HEK293 (cell line): Measurements from ENCODE around the gene ZNF431.

Experiments
- CTCF ChIA-PET: fragments of 350-600 bp; formaldehyde crosslinking; extraction: SDS; loops from one replicate; lab custom pipeline; 2021; ENCODE audit warnings: antibody characterized with exemption; lab: Yijun Ruan, JAX
- POLR2A ChIA-PET: fragments of 300-600 bp; formaldehyde crosslinking; extraction: SDS; loops from one replicate; lab custom pipeline; 2020; ENCODE audit warnings: antibody characterized with exemption, inconsistent platforms; lab: Yijun Ruan, JAX
- H3K27ac ChIP-seq: fragments of 200-500 bp; sonication (Bioruptor generic); 2 replicates; pipeline ENCODE4 v1.5.1; 2014; ENCODE audit warnings: low read depth, low read length, control low read depth, inconsistent platforms; ENCODE audit errors: extremely low read depth
- H3K36me3 ChIP-seq, 2 experiments: fragments of 200-500 bp in 1 of 2; sonication (Bioruptor generic) in 1 of 2; 1 replicate in 1 of 2; 2 replicates in 1 of 2; pipeline ENCODE4 v1.5.1; 2014 to 2017; ENCODE audit warnings: inconsistent platforms in 2 of 2, low read length in 2 of 2; ENCODE audit not compliant: control insufficient read depth in 2 of 2, insufficient read depth in 1 of 2
- H3K4me1 ChIP-seq: fragments of 200-500 bp; sonication (Bioruptor generic); 2 replicates; pipeline ENCODE4 v1.5.1; 2014; ENCODE audit warnings: mild to moderate bottlenecking, low read length, inconsistent platforms; ENCODE audit not compliant: control insufficient read depth, insufficient read depth
- H3K4me3 ChIP-seq: 2 replicates; pipeline ENCODE4 v1.5.1; 2011; ENCODE audit warnings: low read depth, mild to moderate bottlenecking, control low read depth, low read length, moderate library complexity
- H3K9me3 ChIP-seq: fragments of 200-500 bp; sonication (Bioruptor generic); 2 replicates; pipeline ENCODE4 v1.5.1; 2014; ENCODE audit warnings: low read depth, low read length, inconsistent platforms; ENCODE audit not compliant: control insufficient read depth, insufficient read depth
- BCL11B ChIP-seq: fragments of 450-650 bp; formaldehyde crosslinking; IDR thresholded peaks from 2 replicates; pipeline ENCODE4 v1.5.1; 2016; ENCODE audit warnings: low read depth, missing biosample characterization, missing genetic modification characterization
- ZBTB21 ChIP-seq: fragments of 450-650 bp; formaldehyde crosslinking; IDR thresholded peaks from 2 replicates; pipeline ENCODE4 v1.5.1; 2017; ENCODE audit warnings: missing biosample characterization, missing genetic modification characterization
- ZBTB48 ChIP-seq: fragments of 450-650 bp; formaldehyde crosslinking; IDR thresholded peaks from 2 replicates; pipeline ENCODE4 v1.5.1; 2016; ENCODE audit warnings: missing biosample characterization, missing genetic modification characterization
- ZEB2 ChIP-seq: fragments of 450-650 bp; formaldehyde crosslinking; IDR thresholded peaks from 2 replicates; pipeline ENCODE4 v1.5.1; 2016; ENCODE audit warnings: missing biosample characterization, missing genetic modification characterization
- ZNF223 ChIP-seq: fragments of 450-650 bp; formaldehyde crosslinking; IDR thresholded peaks from 2 replicates; pipeline ENCODE4 v1.5.1; 2016; ENCODE audit warnings: missing biosample characterization, missing genetic modification characterization
- ZNF23 ChIP-seq: fragments of 450-650 bp; formaldehyde crosslinking; IDR thresholded peaks from 2 replicates; pipeline ENCODE4 v1.5.1; 2016; ENCODE audit warnings: missing biosample characterization, missing genetic modification characterization, borderline replicate concordance
- ZNF266 ChIP-seq: fragments of 450-650 bp; formaldehyde crosslinking; IDR thresholded peaks from 2 replicates; pipeline ENCODE4 v1.5.1; 2016; ENCODE audit warnings: missing biosample characterization, missing genetic modification characterization, low read depth
- ZNF350 ChIP-seq: fragments of 450-650 bp; formaldehyde crosslinking; IDR thresholded peaks from 2 replicates; pipeline ENCODE4 v1.5.0; 2017; ENCODE audit warnings: missing biosample characterization, mild to moderate bottlenecking, missing genetic modification characterization
- ZNF37A ChIP-seq: fragments of 450-650 bp; IDR thresholded peaks from 2 replicates; pipeline ENCODE4 v1.5.1; 2018; ENCODE audit warnings: missing biosample characterization, missing genetic modification characterization
- ZNF391 ChIP-seq: fragments of 450-650 bp; formaldehyde crosslinking; IDR thresholded peaks from 2 replicates; pipeline ENCODE4 v1.5.1; 2016; ENCODE audit warnings: low read depth, missing biosample characterization, missing genetic modification characterization, borderline replicate concordance
- ZNF529 ChIP-seq: fragments of 450-650 bp; formaldehyde crosslinking; IDR thresholded peaks from 2 replicates; pipeline ENCODE4 v1.5.1; 2017; ENCODE audit warnings: missing genetic modification characterization, missing biosample characterization; ENCODE audit not compliant: insufficient replicate concordance
- ZNF623 ChIP-seq: fragments of 450-650 bp; formaldehyde crosslinking; IDR thresholded peaks from 2 replicates; pipeline ENCODE4 v1.5.1; 2016; ENCODE audit warnings: missing biosample characterization, missing genetic modification characterization
- ZNF654 ChIP-seq: fragments of 450-650 bp; formaldehyde crosslinking; IDR thresholded peaks from 2 replicates; pipeline ENCODE4 v1.5.1; 2016; ENCODE audit warnings: low read depth, missing biosample characterization, missing genetic modification characterization
- TF ChIP-seq, protein P1 (sequence below): fragments of 450-650 bp; formaldehyde crosslinking; IDR thresholded peaks from 2 replicates; pipeline ENCODE4 v1.5.1; 2016; ENCODE audit warnings: missing biosample characterization, missing genetic modification characterization
- TF ChIP-seq, protein P2 (sequence below): fragments of 450-650 bp; formaldehyde crosslinking; IDR thresholded peaks from 2 replicates; pipeline ENCODE4 v1.5.1; 2016; ENCODE audit warnings: missing biosample characterization, missing genetic modification characterization

ZNF431 gene

DNA sequence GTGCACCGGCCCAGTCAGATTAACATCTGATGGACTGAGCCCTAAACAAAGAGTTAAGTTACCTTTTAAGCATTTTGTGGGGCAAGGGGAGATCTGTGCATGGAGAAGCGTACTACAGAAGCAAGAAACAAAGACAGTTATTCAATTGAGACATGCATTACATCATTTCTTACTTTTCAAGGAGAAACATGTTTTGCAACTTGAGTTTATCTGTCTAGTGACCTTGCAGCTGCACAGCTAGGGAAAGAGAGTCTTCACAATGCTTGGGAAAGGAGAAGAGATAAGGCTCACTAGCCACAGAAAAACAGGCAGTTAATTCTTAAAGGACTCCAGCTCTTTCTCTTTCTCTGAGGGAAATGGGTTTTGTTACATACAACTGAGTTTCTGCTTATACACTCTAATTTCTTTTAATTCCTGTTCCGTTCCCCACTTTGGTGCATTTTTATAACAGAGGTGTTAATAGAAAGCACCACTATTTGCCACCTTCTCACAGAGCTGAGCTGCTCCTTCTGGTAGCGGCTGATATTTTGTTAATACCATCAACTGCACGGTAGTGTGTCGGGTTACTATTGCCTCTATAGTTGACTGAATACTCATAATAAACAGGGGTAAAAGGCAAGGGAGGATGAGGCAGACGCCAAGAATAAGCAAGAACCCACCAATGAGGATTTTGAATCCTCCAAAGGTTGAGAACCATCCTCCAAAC is 55.9 kb downstream of the ZNF431 start:
- POLR2A ChIA-PET, result interaction anchor here (0.6 kb wide), 1 partner anchor 1650 kb away, joined by 4 read pairs; no protein-coding TSS in a partner anchor
- CTCF ChIA-PET, result interaction anchor here (0.5 to 0.6 kb wide), 2 partner anchors 10 to 283 kb away, joined by 3 read pairs; no protein-coding TSS in a partner anchor
- no peak for TF ChIP-seq BCL11B (tag by site-specific recombination)
- TF ChIP-seq, all 188 proteins: peak for 0

DNA sequence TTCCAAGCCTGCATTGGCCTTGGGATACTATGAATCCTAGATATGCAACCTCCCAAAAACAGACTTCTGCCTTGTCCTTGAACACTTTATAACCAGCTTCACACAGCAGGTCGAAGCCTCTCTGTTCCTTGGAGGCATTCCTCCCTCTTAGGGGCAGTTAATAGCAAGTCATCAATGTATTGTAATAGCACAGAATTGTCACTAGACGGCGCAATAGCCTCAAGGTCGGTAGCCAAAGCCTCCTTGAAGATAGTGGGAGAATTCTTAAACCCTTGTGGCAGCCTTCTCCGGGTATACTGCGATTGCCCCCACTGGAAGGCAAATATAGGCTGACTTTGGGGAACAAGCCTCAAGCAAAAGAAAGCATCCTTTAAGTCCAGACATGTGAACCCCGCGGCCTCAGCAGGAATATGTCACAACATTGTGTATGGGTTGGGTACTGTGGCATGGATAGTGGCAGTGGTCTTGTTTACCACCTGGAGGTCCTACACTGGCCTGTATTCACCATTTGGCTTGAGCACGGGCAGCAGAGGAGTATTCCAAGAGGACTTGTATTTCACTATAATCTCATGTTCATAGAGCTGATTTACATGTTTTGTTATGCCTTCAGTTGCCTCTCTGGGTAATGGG is 61.1 kb downstream of the ZNF431 start:
- no peak overlapping the region for H3K27ac ChIP-seq
- H3K4me3 ChIP-seq, result no peak overlapping the region
- H3K36me3 ChIP-seq, result no peaks in the 10 kb centered on the region
- no peaks in the 10 kb centered on the region for H3K9me3 ChIP-seq
- ChIA-PET POLR2A (no interaction called here), CTCF (interaction anchor here (0.7 to 1.7 kb wide), 5 partner anchors 9 to 302 kb away, joined by 3 to 9 read pairs (median 4); partner anchors contain the start of gene ZNF429)
- H3K4me1 ChIP-seq, result no peaks in the 10 kb centered on the region
- peak; percentile 55 for TF ChIP-seq ZNF654 (tag by site-specific recombination)
- no peak for TF ChIP-seq ZNF623 (tag by site-specific recombination)
- TF ChIP-seq, all 188 proteins: peak for 1

More for the DNA sequence above, 55.9 kb downstream of the ZNF431 start:
- Histone ChIP-seq H3K4me3 (no peak overlapping the region), H3K27ac (no peak overlapping the region), H3K9me3 (no peaks in the 10 kb centered on the region), H3K4me1 (no peaks in the 10 kb centered on the region), H3K36me3 (no peaks in the 10 kb centered on the region)

DNA sequence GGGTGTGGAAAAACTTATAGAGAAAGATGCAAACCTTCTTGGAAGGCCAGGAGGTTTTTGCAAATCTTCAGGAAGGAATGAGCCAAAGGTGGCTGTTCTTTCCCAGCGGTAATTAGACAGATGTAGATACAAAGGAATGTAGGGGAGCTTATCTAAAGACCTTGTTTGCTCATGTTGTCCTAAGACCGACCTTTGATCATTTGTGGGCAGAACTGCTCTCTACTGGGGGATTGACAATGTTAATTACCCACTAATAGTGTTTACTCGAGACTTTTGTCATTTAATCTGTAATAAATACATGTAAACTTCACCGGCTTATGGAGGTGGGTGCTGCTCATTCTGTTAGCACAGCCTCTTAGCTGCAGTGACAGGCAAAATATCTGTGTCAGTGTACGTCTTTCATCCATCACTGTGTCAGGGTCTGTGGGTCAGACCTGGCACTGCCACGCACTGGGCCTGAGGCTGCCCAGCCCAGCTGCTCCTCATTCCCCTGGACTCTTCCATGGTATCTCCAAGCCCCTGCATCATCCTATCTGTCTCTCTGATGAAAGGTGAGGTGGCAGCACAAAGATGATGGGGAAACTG is 68.3 kb downstream of the ZNF431 start:
- Histone ChIP-seq H3K9me3 (no peaks in the 10 kb centered on the region), H3K27ac (no peak overlapping the region), H3K36me3 (no peaks in the 10 kb centered on the region), H3K4me3 (no peak overlapping the region), H3K4me1 (no peaks in the 10 kb centered on the region)
- POLR2A ChIA-PET, result no interaction called here
- TF ChIP-seq, protein P1, sequence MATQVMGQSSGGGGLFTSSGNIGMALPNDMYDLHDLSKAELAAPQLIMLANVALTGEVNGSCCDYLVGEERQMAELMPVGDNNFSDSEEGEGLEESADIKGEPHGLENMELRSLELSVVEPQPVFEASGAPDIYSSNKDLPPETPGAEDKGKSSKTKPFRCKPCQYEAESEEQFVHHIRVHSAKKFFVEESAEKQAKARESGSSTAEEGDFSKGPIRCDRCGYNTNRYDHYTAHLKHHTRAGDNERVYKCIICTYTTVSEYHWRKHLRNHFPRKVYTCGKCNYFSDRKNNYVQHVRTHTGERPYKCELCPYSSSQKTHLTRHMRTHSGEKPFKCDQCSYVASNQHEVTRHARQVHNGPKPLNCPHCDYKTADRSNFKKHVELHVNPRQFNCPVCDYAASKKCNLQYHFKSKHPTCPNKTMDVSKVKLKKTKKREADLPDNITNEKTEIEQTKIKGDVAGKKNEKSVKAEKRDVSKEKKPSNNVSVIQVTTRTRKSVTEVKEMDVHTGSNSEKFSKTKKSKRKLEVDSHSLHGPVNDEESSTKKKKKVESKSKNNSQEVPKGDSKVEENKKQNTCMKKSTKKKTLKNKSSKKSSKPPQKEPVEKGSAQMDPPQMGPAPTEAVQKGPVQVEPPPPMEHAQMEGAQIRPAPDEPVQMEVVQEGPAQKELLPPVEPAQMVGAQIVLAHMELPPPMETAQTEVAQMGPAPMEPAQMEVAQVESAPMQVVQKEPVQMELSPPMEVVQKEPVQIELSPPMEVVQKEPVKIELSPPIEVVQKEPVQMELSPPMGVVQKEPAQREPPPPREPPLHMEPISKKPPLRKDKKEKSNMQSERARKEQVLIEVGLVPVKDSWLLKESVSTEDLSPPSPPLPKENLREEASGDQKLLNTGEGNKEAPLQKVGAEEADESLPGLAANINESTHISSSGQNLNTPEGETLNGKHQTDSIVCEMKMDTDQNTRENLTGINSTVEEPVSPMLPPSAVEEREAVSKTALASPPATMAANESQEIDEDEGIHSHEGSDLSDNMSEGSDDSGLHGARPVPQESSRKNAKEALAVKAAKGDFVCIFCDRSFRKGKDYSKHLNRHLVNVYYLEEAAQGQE (tag by site-specific recombination), result no peak
- TF ChIP-seq ZBTB48 (tag by site-specific recombination) (no peak), ZBTB21 (no peak), ZNF37A (tag by site-specific recombination) (no peak), ZNF266 (tag by site-specific recombination) (no peak), ZNF529 (tag by site-specific recombination) (no peak), ZEB2 (tag by site-specific recombination) (no peak), ZNF223 (tag by site-specific recombination) (no peak), ZNF391 (tag by site-specific recombination) (no peak), ZNF350 (tag by site-specific recombination) (no peak), ZNF23 (no peak)
- TF ChIP-seq, protein P2, sequence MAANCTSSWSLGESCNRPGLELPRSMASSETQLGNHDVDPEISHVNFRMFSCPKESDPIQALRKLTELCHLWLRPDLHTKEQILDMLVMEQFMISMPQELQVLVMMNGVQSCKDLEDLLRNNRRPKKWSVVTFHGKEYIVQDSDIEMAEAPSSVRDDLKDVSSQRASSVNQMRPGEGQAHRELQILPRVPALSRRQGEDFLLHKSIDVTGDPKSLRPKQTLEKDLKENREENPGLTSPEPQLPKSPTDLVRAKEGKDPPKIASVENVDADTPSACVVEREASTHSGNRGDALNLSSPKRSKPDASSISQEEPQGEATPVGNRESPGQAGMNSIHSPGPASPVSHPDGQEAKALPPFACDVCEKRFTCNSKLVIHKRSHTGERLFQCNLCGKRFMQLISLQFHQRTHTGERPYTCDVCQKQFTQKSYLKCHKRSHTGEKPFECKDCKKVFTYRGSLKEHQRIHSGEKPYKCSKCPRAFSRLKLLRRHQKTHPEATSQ (tag by site-specific recombination), result no peak
- CTCF ChIA-PET, result no interaction called here
